GM19240 (cell line): ENCODE measurements around the gene HIF1AN.

Experiments
- DNase-seq: peaks from one replicate; pipeline ENCODE4 v3.0.0; 2011; ENCODE audit warnings: low spot score; ENCODE audit not compliant: insufficient read length

The HIF1AN gene

DNA sequence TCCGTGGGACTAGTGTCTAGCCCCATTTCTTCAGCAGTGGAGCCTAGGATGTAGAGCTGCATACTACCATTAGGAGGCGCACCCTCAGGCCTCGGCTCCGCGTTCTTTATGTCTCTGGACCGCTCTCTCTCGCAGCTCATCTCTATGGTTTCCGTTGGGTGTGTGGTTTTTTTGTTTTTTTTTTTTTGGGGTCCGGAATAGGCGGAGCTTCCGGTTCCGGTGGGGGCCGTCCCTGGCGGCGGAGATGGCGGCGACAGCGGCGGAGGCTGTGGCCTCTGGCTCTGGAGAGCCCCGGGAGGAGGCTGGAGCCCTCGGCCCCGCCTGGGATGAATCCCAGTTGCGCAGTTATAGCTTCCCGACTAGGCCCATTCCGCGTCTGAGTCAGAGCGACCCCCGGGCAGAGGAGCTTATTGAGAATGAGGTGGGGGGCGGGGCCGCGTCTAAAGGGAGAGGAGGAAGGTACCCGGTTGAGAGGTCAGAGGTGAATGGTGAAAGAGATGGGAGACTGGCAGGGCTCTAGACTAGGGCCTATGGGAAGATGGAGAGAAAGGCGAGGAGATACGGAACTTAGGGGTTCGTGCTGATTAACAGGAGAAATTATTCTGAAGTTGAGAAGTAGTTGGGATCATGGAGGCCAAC lies at the start of gene HIF1AN:
HIF1AN (plus strand) TSS at position 229 of the 639 bp plus-strand sequence; CDS start at position 245, 16 bp downstream.
- DNase-seq = peak; percentile 92

DNA sequence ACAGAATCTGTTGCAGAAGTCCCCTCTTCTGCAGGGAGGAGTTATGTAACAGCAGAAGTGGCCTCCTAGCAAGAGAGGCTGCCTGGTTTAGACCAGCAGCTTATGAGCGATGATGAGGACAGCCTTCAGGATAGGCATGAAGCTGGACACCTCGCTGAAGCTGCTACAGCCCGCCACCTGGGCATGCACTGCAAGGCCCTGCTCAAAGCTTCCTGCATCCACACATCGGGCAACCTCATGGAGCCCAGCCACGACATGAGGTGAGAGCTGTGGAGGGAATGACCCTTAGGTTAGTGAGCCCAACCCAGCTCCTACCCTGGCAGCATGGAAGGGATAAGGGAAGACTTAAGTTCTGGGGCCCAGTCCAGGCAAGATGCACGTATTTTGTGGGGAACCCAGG lies 48.2 kb upstream of the HIF1AN start:
- no peak for DNase-seq

DNA sequence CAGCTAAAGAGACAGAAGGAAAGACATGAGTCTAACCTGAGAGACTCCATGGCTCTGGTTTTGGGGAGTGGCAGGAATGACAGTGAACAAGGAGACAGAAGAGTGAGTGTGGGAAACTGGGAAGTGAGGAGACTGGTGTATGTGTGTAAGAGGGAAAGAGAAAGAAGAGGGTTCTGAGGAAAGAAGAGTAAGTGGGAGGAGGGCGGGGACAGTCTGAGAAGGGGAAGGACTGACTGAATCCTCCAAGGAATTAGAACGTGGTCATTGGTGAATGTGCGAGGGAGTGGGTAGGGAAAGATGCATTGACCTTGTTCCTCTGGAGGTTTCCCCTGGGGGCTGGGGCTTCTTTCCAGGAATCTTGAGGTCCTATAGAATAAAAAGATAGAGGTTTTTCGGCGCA lies 46.3 kb upstream of the HIF1AN start:
- DNase-seq = no peak

DNA sequence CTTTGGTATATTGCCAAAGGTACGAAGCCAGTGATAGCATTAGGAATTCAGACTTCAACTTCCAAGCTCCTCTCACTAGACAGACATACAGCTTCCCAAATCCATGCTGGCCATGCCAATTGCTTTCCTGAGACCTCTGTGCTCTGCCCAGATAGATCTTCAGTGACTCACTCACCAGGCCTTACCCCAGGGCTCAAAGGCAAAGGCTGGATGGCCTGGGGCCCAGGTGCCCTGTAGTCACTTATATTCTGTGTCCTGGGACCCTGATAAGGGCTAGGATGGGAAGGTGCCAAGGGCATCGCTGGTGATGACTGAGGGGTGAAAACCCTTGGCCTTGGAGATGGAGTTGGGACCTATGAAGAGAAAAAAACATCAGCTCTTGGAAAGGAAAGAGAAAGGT lies 45.2 kb upstream of the HIF1AN start:
- DNase-seq = no peak

DNA sequence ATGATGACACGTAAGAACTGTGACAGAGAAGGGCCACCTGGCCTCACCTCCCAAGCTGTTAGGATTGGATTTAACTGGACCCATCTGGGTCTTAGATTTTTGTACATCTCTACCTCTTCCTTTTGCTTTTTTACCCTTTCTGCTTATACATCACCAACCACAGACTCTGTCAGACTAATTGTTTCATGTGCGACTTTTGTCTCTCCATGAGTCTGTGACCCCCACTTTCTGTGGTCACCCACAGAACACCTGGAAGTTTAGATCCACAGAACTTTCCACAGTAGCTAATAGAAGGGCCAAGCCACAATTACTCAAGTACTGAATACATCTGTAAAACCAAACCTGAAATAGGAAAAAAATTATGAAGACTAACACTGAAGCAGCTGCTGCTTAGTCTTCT lies 39.2 kb upstream of the HIF1AN start:
- no peak for DNase-seq

DNA sequence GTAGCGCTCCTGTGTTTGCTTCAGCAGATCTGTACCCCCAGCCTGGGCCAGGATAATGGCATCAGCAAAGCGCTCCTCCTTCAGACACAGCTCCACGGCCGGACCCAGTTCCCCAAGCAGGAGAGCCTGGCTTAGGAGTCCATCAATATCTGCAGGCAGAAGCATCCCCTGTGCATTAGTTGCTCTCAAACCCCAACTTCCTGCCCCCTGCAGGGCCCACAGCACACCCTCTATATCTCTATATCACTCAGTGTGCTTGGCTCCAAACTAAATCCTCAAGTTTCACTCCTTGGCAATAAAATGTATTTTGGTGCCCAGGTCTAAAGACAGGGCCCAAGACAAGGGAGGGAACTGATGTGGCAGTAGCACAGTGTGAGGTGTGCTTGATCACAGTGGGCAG lies 37.7 kb upstream of the HIF1AN start:
- DNase-seq = no peak

DNA sequence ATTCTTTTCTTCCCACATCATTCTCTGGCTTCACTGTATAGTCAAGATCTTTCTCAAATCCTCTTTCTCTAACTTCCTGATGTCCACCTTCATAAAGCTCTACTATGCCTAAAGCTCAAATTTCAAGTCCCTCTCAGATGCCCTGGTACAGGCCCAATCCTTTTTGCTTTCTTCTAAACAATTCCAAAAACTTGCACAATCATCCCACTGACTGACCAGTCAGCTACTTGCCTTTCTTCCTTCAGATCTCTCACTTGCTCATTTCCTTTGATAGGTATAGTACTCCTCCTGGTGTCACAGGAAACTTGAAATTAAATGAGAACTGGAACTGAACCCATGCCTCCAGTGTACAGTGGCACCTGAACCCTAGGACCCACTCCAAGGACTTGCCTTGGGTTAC lies 34.3 kb upstream of the HIF1AN start:
- DNase-seq = no peak

DNA sequence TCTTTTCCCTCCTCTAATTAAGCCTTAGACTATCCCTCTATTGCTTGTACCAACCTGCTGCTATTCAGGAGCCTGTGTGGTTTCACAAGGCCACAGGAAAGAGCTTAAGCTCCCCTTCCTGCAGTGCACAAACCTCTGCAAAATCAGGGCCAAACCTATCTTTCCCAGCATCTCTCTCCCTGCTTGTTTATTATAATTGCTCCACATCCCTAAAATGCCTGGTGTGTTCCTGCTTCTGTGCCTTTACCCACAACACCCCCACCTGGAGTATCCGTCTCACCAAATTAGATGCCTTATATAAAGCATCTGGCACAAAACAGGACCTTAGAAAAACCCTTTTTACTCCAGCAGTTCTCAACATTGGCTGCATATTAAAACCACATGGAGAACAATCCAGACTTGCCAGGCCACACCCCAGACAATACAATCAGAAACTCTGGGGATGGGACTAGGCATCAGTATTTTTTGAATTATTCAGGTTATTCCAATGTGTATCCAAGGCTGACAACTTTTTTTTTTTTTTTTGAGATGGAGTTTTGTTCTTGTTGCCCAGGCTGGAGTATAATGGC lies 32.7 kb upstream of the HIF1AN start:
- DNase-seq = no peak

DNA sequence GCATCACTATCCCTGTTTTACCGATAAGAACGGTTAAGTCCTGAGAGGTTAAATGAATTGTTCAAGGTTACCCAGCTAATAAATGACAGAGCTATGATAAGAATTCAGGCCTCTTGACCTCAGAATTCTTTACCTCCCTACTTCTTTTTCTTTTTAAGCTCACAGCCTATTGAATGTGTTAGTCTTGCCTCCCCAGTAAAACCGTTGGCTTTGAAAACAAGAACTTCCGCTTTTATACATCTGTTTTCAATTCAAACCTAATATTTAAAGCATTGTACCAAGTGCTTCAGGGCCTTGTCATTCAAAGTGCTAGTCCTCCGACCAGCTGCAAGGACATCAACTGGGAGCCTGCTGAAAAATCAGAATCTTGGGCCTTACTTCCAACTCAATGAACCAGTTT lies 31.6 kb upstream of the HIF1AN start:
- DNase-seq = no peak

DNA sequence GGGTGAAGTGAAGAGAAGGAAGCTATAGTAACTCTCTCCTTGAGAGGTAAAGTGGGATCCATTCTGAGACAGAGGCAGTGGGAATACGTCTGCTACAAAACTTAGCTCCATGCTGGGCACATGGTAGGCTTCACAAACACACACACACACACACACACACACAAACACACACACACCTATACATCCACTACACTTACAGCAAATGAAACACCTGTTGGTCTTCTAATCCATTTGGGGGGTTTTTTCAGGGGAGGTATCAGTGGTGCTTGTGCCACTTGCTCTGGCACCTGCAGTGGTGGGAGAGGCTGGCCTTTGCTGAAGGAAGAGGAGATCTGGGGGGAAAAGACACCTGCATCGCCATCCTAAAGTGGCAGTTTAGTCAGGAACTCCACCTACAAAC lies 30.6 kb upstream of the HIF1AN start:
- DNase-seq = no peak

DNA sequence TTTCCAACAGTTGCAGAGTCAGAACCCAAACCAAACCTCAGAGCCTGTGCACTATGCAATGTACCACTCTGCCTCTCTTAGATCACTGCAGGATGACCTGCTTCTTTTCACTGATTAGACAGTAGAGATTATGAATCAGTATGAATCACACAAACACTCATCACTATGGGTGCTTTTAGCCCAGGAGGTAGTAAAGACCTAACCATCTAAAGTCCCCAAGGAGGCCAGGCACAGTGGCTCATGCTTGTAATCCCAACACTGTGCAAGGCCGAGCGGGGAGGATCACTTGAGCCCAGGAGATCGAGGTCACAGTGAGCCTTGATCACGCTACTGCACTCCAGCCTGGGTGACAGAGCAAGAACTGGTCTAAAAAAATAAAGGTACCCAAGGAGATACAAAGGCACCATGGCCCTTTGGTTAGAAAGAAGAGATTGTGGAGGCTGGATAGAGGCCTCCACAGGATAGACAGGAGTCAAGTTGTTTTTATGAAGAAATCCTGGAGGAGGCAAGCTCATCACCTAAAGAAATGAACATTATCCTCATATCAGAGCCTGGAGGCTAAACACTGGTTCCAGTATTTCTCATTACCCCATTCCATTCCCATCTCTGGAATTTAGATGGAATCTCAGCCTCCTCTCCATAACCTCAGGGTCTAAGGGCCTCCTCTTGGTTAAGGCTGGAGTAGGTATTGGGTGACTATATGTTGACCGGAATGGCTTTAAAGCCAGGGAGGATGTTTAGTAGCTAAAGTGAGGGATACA lies 29.0 kb upstream of the HIF1AN start:
- no peak for DNase-seq

DNA sequence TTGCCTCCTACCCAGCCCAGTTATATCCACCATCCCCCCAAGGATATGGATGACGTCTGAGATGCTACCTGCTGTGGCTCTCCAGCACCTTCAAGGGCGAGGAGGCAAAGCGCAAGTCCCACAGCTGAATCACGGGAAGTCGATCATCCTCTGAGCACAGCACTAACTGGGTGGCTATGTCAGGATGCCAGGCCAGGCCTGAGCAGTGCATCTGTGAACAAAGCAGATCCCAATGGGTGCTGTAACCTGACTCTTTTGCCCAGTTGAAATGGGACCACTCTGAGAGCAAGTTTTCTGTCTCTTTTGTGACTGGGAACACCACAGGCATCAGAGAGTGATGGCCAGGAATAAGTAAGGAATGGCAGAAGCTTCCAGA lies 28.4 kb upstream of the HIF1AN start:
- DNase-seq = no peak

DNA sequence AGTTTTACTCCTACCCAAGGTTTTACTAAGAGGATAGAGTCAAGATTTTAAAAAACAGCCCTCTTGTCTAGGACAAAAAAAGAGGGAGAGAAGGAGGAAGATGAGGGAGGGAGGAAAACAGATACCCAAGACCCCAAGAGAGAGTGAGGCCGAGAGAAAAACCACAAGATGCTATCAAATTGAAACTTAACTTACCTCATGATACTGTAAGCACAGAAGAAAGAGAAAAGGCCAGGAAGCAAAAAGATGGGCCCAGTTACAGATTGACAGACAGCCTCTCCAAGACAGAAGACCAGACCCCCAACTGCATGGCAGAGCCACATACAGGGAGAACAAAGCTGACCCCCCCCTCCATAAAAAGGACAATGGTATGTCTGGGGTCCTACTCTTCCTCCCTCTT lies 27.5 kb upstream of the HIF1AN start:
- DNase-seq = no peak

DNA sequence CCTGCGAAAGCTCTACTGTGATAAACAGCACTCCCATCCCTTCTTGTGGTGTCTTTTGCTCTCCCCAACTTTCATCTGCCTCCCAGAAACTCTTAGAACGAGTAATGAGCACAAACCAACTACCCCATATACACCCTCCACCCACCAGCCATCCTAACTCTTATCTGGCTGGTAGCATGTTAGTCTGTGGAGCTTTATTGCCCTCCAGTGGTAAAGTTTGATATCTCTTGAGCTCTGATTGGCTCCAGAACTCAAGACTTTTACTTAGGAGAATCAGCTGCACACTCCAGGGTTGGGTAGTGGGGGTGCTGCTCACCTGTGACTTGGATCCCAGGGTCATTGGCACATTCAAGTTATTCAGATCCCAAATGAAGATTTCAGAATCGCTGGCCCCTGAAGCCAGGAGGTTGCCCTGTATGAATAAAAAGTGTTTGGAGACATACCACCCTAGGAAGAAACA lies 27.0 kb upstream of the HIF1AN start:
- no peak for DNase-seq

DNA sequence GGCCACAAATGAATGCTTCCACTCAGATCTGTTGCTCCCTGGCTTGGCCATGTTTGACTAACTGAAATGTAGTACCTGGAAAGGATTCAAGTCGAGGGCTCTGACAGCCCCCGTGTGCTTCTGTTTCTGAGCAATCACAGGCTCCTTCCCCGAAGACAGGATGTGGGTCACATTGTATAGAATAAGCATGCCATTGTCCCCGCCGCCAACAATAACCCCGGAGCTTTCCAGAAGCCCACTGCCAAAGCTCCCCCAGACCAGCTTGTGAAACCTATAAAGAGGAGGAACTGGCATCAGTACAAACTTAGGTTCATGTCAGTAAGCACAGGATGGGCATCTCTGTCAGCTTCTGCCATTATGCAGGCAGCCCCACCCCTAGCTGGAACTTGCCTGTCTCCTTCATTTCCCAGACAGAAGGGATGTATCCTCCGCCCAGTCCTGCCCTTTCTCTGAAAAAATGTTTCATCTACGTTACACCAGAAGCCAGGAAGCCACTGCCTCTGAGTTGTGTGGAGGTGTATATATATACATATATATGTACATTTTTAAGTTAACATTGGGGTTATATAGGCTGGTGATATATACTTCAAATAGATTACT lies 26.4 kb upstream of the HIF1AN start:
- DNase-seq = no peak

DNA sequence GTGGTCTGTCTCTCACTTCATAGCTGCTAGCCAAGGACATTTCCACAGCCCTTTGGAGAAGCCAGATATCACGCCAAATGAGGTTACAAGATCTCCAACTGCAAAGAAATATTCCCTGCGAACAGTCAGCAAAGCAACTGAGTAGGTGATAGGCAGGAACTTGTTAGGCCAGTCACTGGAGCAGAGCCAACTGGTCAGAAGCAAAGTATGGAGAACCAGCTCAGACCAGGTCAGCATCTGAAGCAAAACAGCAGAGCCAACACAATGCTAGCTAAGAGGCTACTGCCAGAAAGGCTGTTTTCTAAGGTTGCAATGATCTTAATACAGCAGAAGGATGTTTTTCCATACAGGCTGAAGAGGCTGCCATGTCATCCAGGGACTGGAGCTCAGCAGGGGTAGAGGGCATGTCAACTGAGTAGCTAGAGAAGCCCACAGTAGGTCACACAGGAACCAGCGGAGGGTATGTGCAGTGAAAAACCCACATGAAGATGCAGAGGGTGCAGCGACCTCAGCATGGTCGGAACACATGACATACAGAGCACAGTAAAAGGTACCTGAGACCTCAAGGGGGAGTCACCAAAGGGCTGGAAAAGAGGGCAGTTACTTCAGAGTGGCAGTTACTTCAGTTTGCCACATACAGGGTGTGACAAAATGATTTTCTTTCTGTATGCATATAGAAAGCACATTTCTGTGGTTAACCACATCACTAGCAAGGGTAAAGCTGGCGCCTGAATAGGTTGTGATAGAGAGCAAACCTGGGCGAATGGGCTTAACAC lies 25.0 kb upstream of the HIF1AN start:
- DNase-seq = no peak

DNA sequence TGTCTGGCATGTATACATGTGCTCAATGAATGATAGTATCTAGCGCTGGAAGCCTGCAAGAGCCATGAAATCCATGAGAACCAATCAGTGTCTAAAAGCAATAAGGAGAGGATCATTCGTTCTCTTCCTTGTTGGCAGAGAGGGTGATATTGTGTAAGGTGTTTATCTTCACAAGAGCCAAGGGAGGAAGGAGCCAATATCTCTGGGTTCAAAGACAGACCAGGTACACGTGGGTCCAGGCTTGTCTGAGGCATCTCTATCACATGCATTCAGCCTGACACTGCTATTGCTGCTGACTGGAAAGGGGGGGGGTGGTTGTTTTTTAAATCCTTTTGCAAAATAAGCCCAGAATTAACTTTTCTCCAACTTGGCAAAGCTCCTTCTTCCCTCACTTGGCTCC lies 20.1 kb upstream of the HIF1AN start:
- no peak for DNase-seq

DNA sequence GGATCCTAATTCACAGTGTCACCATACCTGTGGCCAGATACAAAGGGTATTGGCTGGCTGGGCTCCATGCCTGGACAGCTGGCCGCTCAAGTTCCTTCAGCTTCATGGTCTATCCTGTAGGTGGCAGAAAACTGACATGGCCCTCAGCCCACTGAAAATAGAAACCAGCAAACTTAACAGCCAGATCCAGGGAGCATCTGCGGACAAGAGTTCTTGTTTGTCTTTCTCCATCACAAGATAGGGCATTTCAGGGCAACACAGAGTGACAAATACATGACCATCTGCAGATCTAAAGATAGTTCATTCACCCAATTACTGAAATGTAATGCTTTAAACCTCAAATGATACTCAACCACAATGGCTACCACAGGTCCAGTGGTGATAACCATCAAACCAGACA lies 18.9 kb upstream of the HIF1AN start:
- no peak for DNase-seq

DNA sequence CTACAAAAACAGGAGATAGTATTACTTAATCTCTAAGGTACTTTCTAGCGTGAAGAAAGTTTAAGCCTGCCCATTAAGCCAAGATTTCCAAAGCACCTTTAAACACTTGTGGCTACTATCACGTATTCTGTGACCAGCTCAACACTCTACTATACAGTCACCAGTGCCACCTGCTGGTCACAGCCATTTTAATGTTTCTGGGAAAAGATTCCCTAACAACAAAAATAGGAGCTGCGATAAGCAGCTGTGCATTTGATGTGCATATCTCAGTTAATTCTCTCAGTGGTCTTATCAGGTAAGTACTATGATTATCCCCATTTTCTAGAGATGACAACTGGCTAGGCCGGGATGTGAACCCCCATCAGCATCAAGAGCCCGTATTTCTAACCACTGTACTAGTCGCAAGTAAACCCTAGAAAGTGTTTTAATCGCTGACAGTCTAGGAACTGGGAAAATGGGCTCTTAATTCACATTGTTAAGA lies 16.9 kb upstream of the HIF1AN start:
- DNase-seq = no peak

DNA sequence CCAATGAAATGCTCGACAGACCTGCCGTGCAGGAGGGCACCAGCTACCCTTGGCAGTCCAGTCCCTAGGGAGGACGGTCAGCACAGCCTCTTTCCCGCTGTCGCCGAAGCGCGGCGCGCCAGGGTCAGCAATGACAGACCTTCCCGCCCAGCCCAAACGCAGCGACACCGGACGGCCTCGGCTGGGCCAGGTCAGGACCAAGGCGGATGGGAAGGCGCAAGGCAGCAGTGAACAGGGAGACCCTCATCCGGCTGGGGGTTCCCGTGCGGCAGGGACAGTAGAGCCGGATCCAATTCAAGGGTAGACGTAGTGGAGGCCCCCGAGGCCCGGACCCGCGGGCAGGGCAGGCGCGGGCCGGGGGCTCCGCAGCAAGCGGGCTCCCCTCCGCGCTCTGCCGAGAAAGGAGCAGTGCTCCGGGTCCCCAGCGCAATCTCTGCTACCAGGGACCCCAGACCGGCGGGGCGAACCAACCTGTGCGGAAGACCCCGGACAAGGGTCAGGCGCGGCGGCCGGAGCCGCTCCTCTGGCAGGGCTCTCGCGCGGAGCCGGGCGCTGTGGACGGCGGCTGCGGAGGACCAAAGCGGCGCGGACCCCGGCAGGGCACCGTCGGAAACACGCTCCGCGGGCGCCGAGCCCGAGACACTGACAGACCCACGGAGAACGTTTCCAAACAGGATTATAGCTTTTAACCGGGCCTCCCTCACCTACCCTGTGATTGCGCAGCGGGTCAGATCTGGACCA lies 16.3 kb upstream of the HIF1AN start, which contains the start of gene SEC31B:
SEC31B (minus strand) TSS at position 551 of the 741 bp plus-strand sequence. CDS start 2,909 bp downstream, outside the sequence.
- no peak for DNase-seq

DNA sequence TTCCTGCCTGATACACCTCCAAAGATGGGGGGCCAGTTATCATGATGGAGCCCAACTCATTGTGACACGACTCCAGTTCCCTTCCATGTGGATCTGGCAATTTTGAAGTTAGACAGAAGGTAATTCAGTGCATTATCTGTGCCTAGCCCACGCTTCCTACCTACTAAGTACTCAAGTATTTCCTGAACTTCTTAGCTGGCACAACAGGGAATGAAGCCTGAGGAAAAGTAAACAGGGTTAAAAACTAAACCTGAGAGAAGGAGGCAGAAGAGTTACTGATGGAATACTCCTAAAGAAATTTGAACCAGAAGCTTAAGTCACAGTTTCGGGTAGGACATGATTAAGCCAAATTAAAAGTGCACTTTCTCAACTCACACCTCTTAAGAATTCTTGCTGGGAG lies 14.9 kb upstream of the HIF1AN start:
- no peak for DNase-seq
